Right renal cortex interstitium (tissue), 3 donors: ENCODE measurements around the gene LBHD2. TPM values are rescaled to one million over a fixed set of nuclear protein-coding genes. Genes with fewer than 3 reads are reported as not detected.
"Not testable (repeated sequence)": the region's sequence is repeated elsewhere in the genome, so short reads cannot be mapped to it uniquely, and the experiment has no call there.

Experiments
- DNase-seq, 3 donors: peaks; one replicate each; pipeline ENCODE4 v3.0.0-alpha.2; 2013; ENCODE audit warnings: low read depth in 3 of 3, low spot score in 2 of 3
- polyA plus RNA-seq, 3 donors: library from polyadenylated mRNA; unstranded; fragments of 120-200 nt; gene quantifications; one replicate each; pipeline ENCODE4 v1.2.1, GENCODE V29; 2013; ENCODE audit not compliant: insufficient read length in 3 of 3

LBHD2 gene
- polyA plus RNA-seq, 3 donors = not detected

- DNase-seq = no peak
These were observed 18.8 kb downstream of the LBHD2 start for GRCh38 chr14:103102689-103103260.

- DNase-seq = no peak
These were observed 19.7 kb downstream of the LBHD2 start for GRCh38 chr14:103103461-103104388.

- DNase-seq = no peak
These were observed 20.3 kb downstream of the LBHD2 start for GRCh38 chr14:103104389-103104653.

GRCh38 chr14:103104654-103105452 is 20.8 kb downstream of the LBHD2 start:
- no peak for DNase-seq

GRCh38 chr14:103105580-103106150 is 21.7 kb downstream of the LBHD2 start:
- no peak for DNase-seq

GRCh38 chr14:103107455-103107854 is 23.4 kb downstream of the LBHD2 start:
- DNase-seq = no peak

GRCh38 chr14:103107941-103108748 is 24.1 kb downstream of the LBHD2 start:
- no peak for DNase-seq

- no peak for DNase-seq
These were observed 24.8 kb downstream of the LBHD2 start for GRCh38 chr14:103108749-103109207.

GRCh38 chr14:103109535-103110441 is 25.8 kb downstream of the LBHD2 start:
- no peak for DNase-seq

GRCh38 chr14:103110681-103111231 is 26.7 kb downstream of the LBHD2 start:
- no peak for DNase-seq

GRCh38 chr14:103111232-103111868 is 27.3 kb downstream of the LBHD2 start:
- DNase-seq = no peak

- DNase-seq = no peak
These were observed 28.6 kb downstream of the LBHD2 start for GRCh38 chr14:103112400-103113243.

GRCh38 chr14:103113303-103113702 is 29.3 kb downstream of the LBHD2 start:
- no peak for DNase-seq

GRCh38 chr14:103113774-103114173 is 29.8 kb downstream of the LBHD2 start:
- DNase-seq = no peak

- DNase-seq = not testable (repeated sequence)
These were observed 31.2 kb downstream of the LBHD2 start for GRCh38 chr14:103115086-103115679.

GRCh38 chr14:103115845-103116572 is 32.0 kb downstream of the LBHD2 start:
- no peak for DNase-seq
